Lower leg skin (tissue), 3 donors: ENCODE data around the gene PNLDC1.

Experiments
- CTCF ChIP-seq, 3 donors: fragments of 450-650 bp; IDR thresholded peaks; one replicate each; pipeline ENCODE4 v1.5.1; 2016; ENCODE audit warnings: antibody characterized with exemption in 3 of 3, mild to moderate bottlenecking in 3 of 3, moderate library complexity in 2 of 3
- POLR2A ChIP-seq, 2 donors: fragments of 450-650 bp; IDR thresholded peaks; one replicate each; pipeline ENCODE4 v1.6.1; 2016 to 2017; ENCODE audit warnings: antibody characterized with exemption in 2 of 2, mild to moderate bottlenecking in 1 of 2, moderate library complexity in 1 of 2

- no peak for TF ChIP-seq CTCF (IDR thresholded peaks at IDR 0.05)
- TF ChIP-seq POLR2A (IDR thresholded peaks at IDR 0.05), result no peak
These were observed 39.4 kb upstream of the PNLDC1 start for GRCh38 chr6:159760602-159761057.
